ENCODE data around the gene P2RX5. TPM values are rescaled to one million over a fixed set of nuclear protein-coding genes. Genes with fewer than 3 reads are reported as not detected.

The P2RX5 gene
- total RNA-seq, 1 experiment from 2014 or later = 8.8 TPM

DNA sequence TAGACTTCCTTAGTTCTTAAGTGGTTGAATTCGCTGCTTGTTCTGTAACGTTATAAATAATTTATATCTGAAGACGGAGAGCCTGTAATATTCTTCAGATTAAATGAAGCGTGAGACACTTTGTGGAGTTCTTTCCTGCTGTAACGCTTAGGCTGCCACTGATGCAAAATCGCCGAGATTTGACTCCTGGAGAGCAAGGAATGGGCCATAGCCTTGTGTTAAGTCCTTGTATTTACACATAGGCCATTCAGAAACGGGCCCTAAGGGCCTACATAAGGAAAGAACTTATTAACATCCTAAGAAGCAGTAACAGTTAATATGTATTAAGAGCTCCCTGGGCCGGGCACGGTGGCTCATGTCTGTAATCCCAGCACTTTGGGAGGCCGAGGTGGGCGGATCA lies 26.4 kb downstream of the P2RX5 start (continued):
- TF ChIP-seq NFYB (CRISPR knock-in tag; conservative IDR thresholded peaks at IDR 0.05; ENCODE audit: low read depth) = no peak
- TF ChIP-seq ZNF281 (CRISPR knock-in tag; IDR thresholded peaks at IDR 0.05) = no peak
- no peak for TF ChIP-seq ZNF512 (CRISPR knock-in tag; IDR thresholded peaks at IDR 0.05; ENCODE audit: borderline replicate concordance)
- TF ChIP-seq IRF1 (CRISPR knock-in tag; IDR thresholded peaks at IDR 0.05) = no peak

GRCh38 chr17:3669085-3669347 lies 26.9 kb downstream of the P2RX5 start:
- DNase-seq (ENCODE audit: low spot score) (no peak), ATAC-seq (no peak)
- H3K36me3 Mint-ChIP-seq = peaks cover 18% of the 10 kb centered on the region
- ChIA-PET POLR2A (interaction anchor here (0.6 to 1.0 kb wide), 3 partner anchors 9 to 85 kb away, joined by 3 to 4 read pairs (median 3); partner anchors contain the start of gene SHPK), CTCF (interaction anchor here (3.2 kb wide), 1 partner anchor 14 kb away, joined by 20 read pairs; no protein-coding TSS in a partner anchor)
- H3K4me1 Mint-ChIP-seq = peaks cover 20% of the 10 kb centered on the region
- peak overlapping the region; percentile 99 for H3K4me3 Mint-ChIP-seq
- H3K27me3 Mint-ChIP-seq (ENCODE audit: low read depth) = no peaks in the 10 kb centered on the region
- H3K27ac Mint-ChIP-seq = peak overlapping the region; percentile 96
- H3K9me3 Mint-ChIP-seq = no peaks in the 10 kb centered on the region
- TF ChIP-seq ZNF512 (CRISPR knock-in tag; IDR thresholded peaks at IDR 0.05; ENCODE audit: borderline replicate concordance) (no peak), SMAD3 (CRISPR knock-in tag; IDR thresholded peaks at IDR 0.05; ENCODE audit: borderline replicate concordance) (no peak), SOX15 (CRISPR knock-in tag; IDR thresholded peaks at IDR 0.05) (no peak), FOXK1 (CRISPR knock-in tag; IDR thresholded peaks at IDR 0.05) (no peak), CTCF (IDR thresholded peaks at IDR 0.05) (no peak), ATF3 (CRISPR knock-in tag; conservative IDR thresholded peaks at IDR 0.05) (no peak), ZNF396 (CRISPR knock-in tag; IDR thresholded peaks at IDR 0.05; ENCODE audit: borderline replicate concordance) (no peak), ZBTB43 (CRISPR knock-in tag; IDR thresholded peaks at IDR 0.05) (no peak), ZNF138 (CRISPR knock-in tag; conservative IDR thresholded peaks at IDR 0.05) (no peak), NFE2L1 (CRISPR knock-in tag; IDR thresholded peaks at IDR 0.05) (no peak), CBFB (CRISPR knock-in tag; IDR thresholded peaks at IDR 0.05; ENCODE audit: low read depth) (no peak), AR (CRISPR knock-in tag; IDR thresholded peaks at IDR 0.05) (no peak), ZNF423 (CRISPR knock-in tag; IDR thresholded peaks at IDR 0.05) (no peak), NR1H2 (CRISPR knock-in tag; IDR thresholded peaks at IDR 0.05) (no peak)
- TF ChIP-seq, protein P1, sequence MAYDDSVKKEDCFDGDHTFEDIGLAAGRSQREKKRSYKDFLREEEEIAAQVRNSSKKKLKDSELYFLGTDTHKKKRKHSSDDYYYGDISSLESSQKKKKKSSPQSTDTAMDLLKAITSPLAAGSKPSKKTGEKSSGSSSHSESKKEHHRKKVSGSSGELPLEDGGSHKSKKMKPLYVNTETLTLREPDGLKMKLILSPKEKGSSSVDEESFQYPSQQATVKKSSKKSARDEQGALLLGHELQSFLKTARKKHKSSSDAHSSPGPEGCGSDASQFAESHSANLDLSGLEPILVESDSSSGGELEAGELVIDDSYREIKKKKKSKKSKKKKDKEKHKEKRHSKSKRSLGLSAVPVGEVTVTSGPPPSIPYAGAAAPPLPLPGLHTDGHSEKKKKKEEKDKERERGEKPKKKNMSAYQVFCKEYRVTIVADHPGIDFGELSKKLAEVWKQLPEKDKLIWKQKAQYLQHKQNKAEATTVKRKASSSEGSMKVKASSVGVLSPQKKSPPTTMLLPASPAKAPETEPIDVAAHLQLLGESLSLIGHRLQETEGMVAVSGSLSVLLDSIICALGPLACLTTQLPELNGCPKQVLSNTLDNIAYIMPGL (CRISPR knock-in tag; IDR thresholded peaks at IDR 0.05) = no peak
- TF ChIP-seq, protein P2, sequence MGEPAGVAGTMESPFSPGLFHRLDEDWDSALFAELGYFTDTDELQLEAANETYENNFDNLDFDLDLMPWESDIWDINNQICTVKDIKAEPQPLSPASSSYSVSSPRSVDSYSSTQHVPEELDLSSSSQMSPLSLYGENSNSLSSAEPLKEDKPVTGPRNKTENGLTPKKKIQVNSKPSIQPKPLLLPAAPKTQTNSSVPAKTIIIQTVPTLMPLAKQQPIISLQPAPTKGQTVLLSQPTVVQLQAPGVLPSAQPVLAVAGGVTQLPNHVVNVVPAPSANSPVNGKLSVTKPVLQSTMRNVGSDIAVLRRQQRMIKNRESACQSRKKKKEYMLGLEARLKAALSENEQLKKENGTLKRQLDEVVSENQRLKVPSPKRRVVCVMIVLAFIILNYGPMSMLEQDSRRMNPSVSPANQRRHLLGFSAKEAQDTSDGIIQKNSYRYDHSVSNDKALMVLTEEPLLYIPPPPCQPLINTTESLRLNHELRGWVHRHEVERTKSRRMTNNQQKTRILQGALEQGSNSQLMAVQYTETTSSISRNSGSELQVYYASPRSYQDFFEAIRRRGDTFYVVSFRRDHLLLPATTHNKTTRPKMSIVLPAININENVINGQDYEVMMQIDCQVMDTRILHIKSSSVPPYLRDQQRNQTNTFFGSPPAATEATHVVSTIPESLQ (CRISPR knock-in tag; IDR thresholded peaks at IDR 0.05) = no peak

Measured in WTC11 (cell line).